ENCODE data around the gene ZNF32.

GRCh38 chr10:43595739-43596298, 52.9 kb downstream of the ZNF32 start:
- no peak for TF ChIP-seq CTCF (IDR thresholded peaks at IDR 0.05)
- no peak for TF ChIP-seq POLR2A (IDR thresholded peaks at IDR 0.05)
